K562 (cell line): Measurements from ENCODE around the gene OTOG.

Source experiments
- ATF6 ChIP-seq: sonication (generic); formaldehyde crosslinking; IDR thresholded peaks from 2 replicates; pipeline ENCODE4 v1.4.0; 2020; ENCODE audit warnings: mild to moderate bottlenecking, missing genetic modification reagents
- BHLHE40 ChIP-seq: IDR thresholded peaks from 2 replicates; pipeline ENCODE4 v1.6.1; 2011; ENCODE audit warnings: low read length, improper control_type of control experiment
- BRD4 ChIP-seq: fragments of 200-600 bp; sonication (generic); IDR thresholded peaks from 2 replicates; pipeline ENCODE4 v1.6.1; 2017; ENCODE audit warnings: inconsistent platforms
- GTF2E2 ChIP-seq: fragments of 200-800 bp; sonication (Bioruptor generic); IDR thresholded peaks from 2 replicates; pipeline ENCODE4 v1.6.1; 2016; ENCODE audit warnings: missing genetic modification characterization, missing compliant biosample characterization
- HDAC2 ChIP-seq: fragments of 450-650 bp; IDR thresholded peaks from 2 replicates; pipeline ENCODE4 v1.6.1; 2016; ENCODE audit warnings: mild to moderate bottlenecking
- NCOA2 ChIP-seq, 2 experiments: fragments of 450-650 bp; IDR thresholded peaks; 2 replicates each; pipeline ENCODE4 v1.6.1; 2018; ENCODE audit warnings: mild to moderate bottlenecking in 2 of 2, moderate library complexity in 1 of 2; ENCODE audit not compliant: partially characterized antibody in 2 of 2
- SPI1 ChIP-seq: IDR thresholded peaks from 2 replicates; pipeline ENCODE4 v1.6.1; 2011; ENCODE audit warnings: low read depth, low read length, control low read depth, borderline replicate concordance

DNA sequence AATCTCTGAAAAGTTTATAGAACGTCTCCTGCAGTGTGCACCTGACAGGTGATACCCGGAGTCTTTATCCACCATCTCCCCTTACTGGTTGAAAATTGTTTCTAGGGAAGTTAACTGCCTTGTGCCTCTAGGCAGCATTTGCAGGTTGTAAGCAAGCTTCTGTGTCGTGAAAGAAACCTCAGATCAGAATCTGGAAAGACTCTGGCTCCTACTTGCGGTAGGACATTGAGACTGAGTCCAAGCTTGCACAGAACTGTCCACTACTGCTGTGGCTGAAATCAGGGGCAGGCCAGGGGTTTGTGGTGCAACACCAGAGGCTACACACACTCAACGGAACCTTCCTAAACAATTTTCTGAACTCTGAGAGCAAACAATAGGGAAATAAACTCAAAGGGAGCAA, 137.5 kb downstream of the OTOG start:
- TF ChIP-seq NCOA2 (IDR thresholded peaks at IDR 0.05; ENCODE audit: partially characterized antibody in 2 of 2) (no peak), BHLHE40 (no peak), SPI1 (no peak), ATF6 (CRISPR knock-in tag) (no peak), BRD4 (no peak), GTF2E2 (no peak), HDAC2 (no peak)
